CD14-positive monocyte (primary cell): Measurements from ENCODE around the gene ACOT7. TPM values are rescaled to one million over a fixed set of nuclear protein-coding genes. Genes with fewer than 3 reads are reported as not detected.
A peak's percentile ranks its signal among the peaks of the same experiment; 100 is the strongest.

Experiments
- DNase-seq, 3 donors: peaks; one replicate each; pipeline ENCODE4 v3.0.0-alpha.2; 2011 to 2022
- H2AFZ ChIP-seq: 2 replicates; pipeline ENCODE4 v1.6.0; 2012; ENCODE audit warnings: mild to moderate bottlenecking, low read depth, low read length, inconsistent platforms; ENCODE audit not compliant: insufficient read depth, poor library complexity, severe bottlenecking
- H3K27ac ChIP-seq, 2 donors: 1 replicate in 1 of 2; 2 replicates in 1 of 2; pipeline ENCODE4 v1.5.1; 2012 to 2013; ENCODE audit warnings: low read length in 2 of 2, control low read depth in 1 of 2, inconsistent platforms in 1 of 2, low read depth in 1 of 2, mild to moderate bottlenecking in 1 of 2
- H3K27me3 ChIP-seq, 2 donors: one replicate each; pipeline versions ENCODE4 v1.6.0 to v1.6.1; 2011 to 2013; ENCODE audit warnings: low read length in 2 of 2; ENCODE audit not compliant: control insufficient read depth in 2 of 2, insufficient read depth in 2 of 2
- H3K36me3 ChIP-seq, 2 donors: replicated peaks in 1 of 2; 1 replicate in 1 of 2; 2 replicates in 1 of 2; pipeline versions ENCODE4 v1.5.1 to v1.6.1; 2012 to 2013; ENCODE audit warnings: low read length in 2 of 2, control low read depth in 1 of 2, inconsistent platforms in 1 of 2, mild to moderate bottlenecking in 1 of 2; ENCODE audit not compliant: insufficient read depth in 2 of 2, control insufficient read depth in 1 of 2
- H3K4me1 ChIP-seq, 2 donors: 1 replicate in 1 of 2; 2 replicates in 1 of 2; pipeline versions ENCODE4 v1.5.1 to v1.6.1; 2012 to 2013; ENCODE audit warnings: low read length in 2 of 2, control low read depth in 1 of 2, inconsistent platforms in 1 of 2, mild to moderate bottlenecking in 1 of 2, moderate library complexity in 1 of 2; ENCODE audit not compliant: insufficient read depth in 2 of 2, control insufficient read depth in 1 of 2
- H3K4me2 ChIP-seq: replicated peaks from 2 replicates; pipeline ENCODE3; 2012; ENCODE audit warnings: low read length, moderate library complexity, mild to moderate bottlenecking; ENCODE audit not compliant: poor library complexity, severe bottlenecking; ENCODE audit errors: extremely low read depth
- H3K4me3 ChIP-seq, 3 experiments: fragments of 200-600 bp in 1 of 3; sonication (generic) in 1 of 3; replicated peaks in 1 of 3; 1 replicate in 2 of 3; 2 replicates in 1 of 3; pipeline ENCODE4 v1.5.1; 2011 to 2013; ENCODE audit warnings: low read length in 3 of 3, mild to moderate bottlenecking in 3 of 3, control low read depth in 2 of 3, low read depth in 2 of 3, inconsistent platforms in 1 of 3, moderate library complexity in 1 of 3
- H3K79me2 ChIP-seq: 2 replicates; pipeline ENCODE4 v1.6.0; 2012; ENCODE audit warnings: mild to moderate bottlenecking, control low read depth, inconsistent platforms, low read length, moderate library complexity; ENCODE audit not compliant: insufficient read depth
- H3K9ac ChIP-seq: 2 replicates; pipeline ENCODE4 v1.6.0; 2017; ENCODE audit warnings: low read length, mild to moderate bottlenecking; ENCODE audit not compliant: insufficient read depth, poor library complexity, severe bottlenecking
- H3K9me3 ChIP-seq, 2 donors: replicated peaks in 1 of 2; 1 replicate in 1 of 2; 2 replicates in 1 of 2; pipeline versions ENCODE4 v1.5.1 to v1.6.1; 2012 to 2013; ENCODE audit warnings: low read length in 2 of 2, control low read depth in 1 of 2; ENCODE audit not compliant: control insufficient read depth in 1 of 2, insufficient read depth in 1 of 2
- H4K20me1 ChIP-seq: 2 replicates; pipeline ENCODE4 v1.6.0; 2012; ENCODE audit warnings: mild to moderate bottlenecking, low read length, control low read depth, moderate library complexity; ENCODE audit not compliant: insufficient read depth
- H3K27ac Mint-ChIP-seq, 7 donors: one replicate each; pipeline ENCODE4 v1.8.0; 2020; ENCODE audit warnings: mild to moderate bottlenecking in 7 of 7, mixed read lengths in 7 of 7, moderate library complexity in 6 of 7, inconsistent platforms in 2 of 7
- H3K27me3 Mint-ChIP-seq, 3 donors: one replicate each; pipeline ENCODE4 v1.8.0; 2021 to 2022; ENCODE audit warnings: low read depth in 3 of 3, mild to moderate bottlenecking in 3 of 3, mixed read lengths in 3 of 3, moderate library complexity in 3 of 3, inconsistent platforms in 1 of 3
- H3K36me3 Mint-ChIP-seq, 2 donors: one replicate each; pipeline ENCODE4 v1.8.0; 2020; ENCODE audit warnings: mixed read lengths in 2 of 2, inconsistent platforms in 1 of 2, mild to moderate bottlenecking in 1 of 2
- H3K4me1 Mint-ChIP-seq: one replicate; pipeline ENCODE4 v1.8.0; 2020; ENCODE audit warnings: mild to moderate bottlenecking, mixed read lengths
- H3K4me3 Mint-ChIP-seq, 2 donors: one replicate each; pipeline ENCODE4 v1.8.0; 2020; ENCODE audit warnings: mild to moderate bottlenecking in 2 of 2, mixed read lengths in 2 of 2, moderate library complexity in 1 of 2
- H3K9me3 Mint-ChIP-seq, 7 donors: one replicate each; pipeline ENCODE4 v1.8.0; 2020 to 2022; ENCODE audit warnings: mixed read lengths in 7 of 7, mild to moderate bottlenecking in 6 of 7, moderate library complexity in 6 of 7, inconsistent platforms in 2 of 7
- WGBS: methylation state at CpG from one replicate; pipeline ENCODE4 v1.1.5; 2013; ENCODE audit warnings: missing lambda C conversion rate; ENCODE audit not compliant: insufficient coverage; 5-methylcytosine and 5-hydroxymethylcytosine counted together
- intact Hi-C, 2 donors: fragments of 100-400 bp; cut with micrococcal nuclease; formaldehyde crosslinking; loops; one replicate each; pipeline versions ENCODE4 v1.15.0 to v1.15.1; 2023
- polyA plus RNA-seq, 3 donors: library from polyadenylated mRNA; depleted of rRNA in 1 of 3; unstranded in 2 of 3; stranded (reverse) in 1 of 3; fragments of 300-500 nt in 2 of 3; fragments of >200 nt in 1 of 3; fragmentation: Illumina TruSeq in 2 of 3; gene quantifications; 1 replicate in 2 of 3; 2 replicates in 1 of 3; pipeline ENCODE4 v1.2.3, GENCODE V29; 2012 to 2021
- TF ChIP-seq, protein P1 (sequence below): fragments of 200-600 bp; IDR thresholded peaks from one replicate; pipeline ENCODE4 v1.8.0; 2022; ENCODE audit warnings: antibody characterized with exemption, mild to moderate bottlenecking

The ACOT7 gene
- polyA plus RNA-seq, 3 donors: 0.63 to 4.3 (median 1.4) TPM

- intact Hi-C loops: no loop called here
- H3K27me3 Mint-ChIP-seq: peaks cover 0 to 2% (median 0%) of the 10 kb centered on the region in 3 donors
- 97% methylated on average over 5 of the region's 8 CpGs for WGBS
These were observed 107.3 kb downstream of the ACOT7 start for GRCh38 chr1:6286266-6286665.

GRCh38 chr1:6285336-6285735, 108.2 kb downstream of the ACOT7 start:
- Histone ChIP-seq H3K9me3 (no peaks in the 10 kb centered on the region), H3K27me3 (no peaks in the 10 kb centered on the region), H3K4me2 (no peak overlapping the region), H2AFZ (no peak overlapping the region), H3K79me2 (no peaks in the 10 kb centered on the region), H4K20me1 (no peaks in the 10 kb centered on the region), H3K4me3 (no peak overlapping the region), H3K36me3 (no peaks in the 10 kb centered on the region), H3K4me1 (no peaks in the 10 kb centered on the region), H3K9ac (no peak overlapping the region), H3K27ac (no peak overlapping the region)
- H3K27ac Mint-ChIP-seq: peak overlapping the region in 1 of 7 donors; percentile 19
- no peaks in the 10 kb centered on the region for H3K36me3 Mint-ChIP-seq
- DNase-seq: no peak
- 99% methylated on average over 11 of the region's 11 CpGs for WGBS
- intact Hi-C loops: no loop called here
- H3K4me3 Mint-ChIP-seq: no peak overlapping the region
- peaks cover 3% of the 10 kb centered on the region for H3K4me1 Mint-ChIP-seq
- peaks cover 0 to 2% (median 0%) of the 10 kb centered on the region in 3 donors for H3K27me3 Mint-ChIP-seq
- peaks cover 0 to 3% (median 0%) of the 10 kb centered on the region in 7 donors for H3K9me3 Mint-ChIP-seq
- TF ChIP-seq, protein P1, sequence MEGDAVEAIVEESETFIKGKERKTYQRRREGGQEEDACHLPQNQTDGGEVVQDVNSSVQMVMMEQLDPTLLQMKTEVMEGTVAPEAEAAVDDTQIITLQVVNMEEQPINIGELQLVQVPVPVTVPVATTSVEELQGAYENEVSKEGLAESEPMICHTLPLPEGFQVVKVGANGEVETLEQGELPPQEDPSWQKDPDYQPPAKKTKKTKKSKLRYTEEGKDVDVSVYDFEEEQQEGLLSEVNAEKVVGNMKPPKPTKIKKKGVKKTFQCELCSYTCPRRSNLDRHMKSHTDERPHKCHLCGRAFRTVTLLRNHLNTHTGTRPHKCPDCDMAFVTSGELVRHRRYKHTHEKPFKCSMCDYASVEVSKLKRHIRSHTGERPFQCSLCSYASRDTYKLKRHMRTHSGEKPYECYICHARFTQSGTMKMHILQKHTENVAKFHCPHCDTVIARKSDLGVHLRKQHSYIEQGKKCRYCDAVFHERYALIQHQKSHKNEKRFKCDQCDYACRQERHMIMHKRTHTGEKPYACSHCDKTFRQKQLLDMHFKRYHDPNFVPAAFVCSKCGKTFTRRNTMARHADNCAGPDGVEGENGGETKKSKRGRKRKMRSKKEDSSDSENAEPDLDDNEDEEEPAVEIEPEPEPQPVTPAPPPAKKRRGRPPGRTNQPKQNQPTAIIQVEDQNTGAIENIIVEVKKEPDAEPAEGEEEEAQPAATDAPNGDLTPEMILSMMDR: no peak

More at GRCh38 chr1:6286266-6286665, 107.3 kb downstream of the ACOT7 start:
- Histone ChIP-seq H2AFZ (no peak overlapping the region), H3K9me3 (no peaks in the 10 kb centered on the region), H3K4me1 (no peaks in the 10 kb centered on the region), H4K20me1 (no peaks in the 10 kb centered on the region), H3K79me2 (no peaks in the 10 kb centered on the region), H3K4me3 (no peak overlapping the region), H3K36me3 (no peaks in the 10 kb centered on the region), H3K4me2 (no peak overlapping the region), H3K9ac (no peak overlapping the region), H3K27me3 (no peaks in the 10 kb centered on the region), H3K27ac (no peak overlapping the region)
- TF ChIP-seq, protein P1: no peak
- Mint-ChIP-seq H3K9me3 (peaks cover 0 to 3% (median 0%) of the 10 kb centered on the region in 7 donors), H3K4me3 (no peak overlapping the region), H3K4me1 (peaks cover 3% of the 10 kb centered on the region), H3K36me3 (no peaks in the 10 kb centered on the region), H3K27ac (peak overlapping the region in 1 of 7 donors; percentile 36)
- DNase-seq: no peak
